GM12878 (cell line): ENCODE results near the gene MARS1. TPM values are rescaled to one million over a fixed set of nuclear protein-coding genes. Genes with fewer than 3 reads are reported as not detected.
A peak's percentile ranks its signal among the peaks of the same experiment; 100 is the strongest.

Experiments
- ATAC-seq: fragments of 200-7000 bp; cut with Tn5 transposase; 3 replicates; pipeline ENCODE4 v1.9.1; 2020; ENCODE audit warnings: mild to moderate bottlenecking, moderate library complexity
- BruUV-seq: library from RNA; stranded (reverse); fragments of 400-500 nt; replicated peaks from 2 replicates; lab custom pipeline; 2021; lab: Mats Ljungman, UMichigan
- CTCF ChIA-PET: fragments of 300-600 bp; sonication (Branson Sonifier 250); formaldehyde crosslinking; extraction: SDS; loops from one replicate; lab custom pipeline; 2021; ENCODE audit warnings: inconsistent platforms; lab: Yijun Ruan, JAX
- POLR2A ChIA-PET: fragments of 350-600 bp; formaldehyde crosslinking; extraction: SDS; loops from one replicate; lab custom pipeline; 2021; ENCODE audit warnings: inconsistent platforms; lab: Charles Lee
- RAD21 ChIA-PET: fragments of 300-600 bp; sonication (Branson Sonifier 250); formaldehyde crosslinking; loops from one replicate; lab custom pipeline; 2023; ENCODE audit warnings: antibody characterized with exemption; ENCODE audit not compliant: unreplicated experiment; lab: Charles Lee
- SMC1A ChIA-PET: fragments of 300-600 bp; sonication (Branson Sonifier 250); formaldehyde crosslinking; loops from one replicate; lab custom pipeline; 2023; ENCODE audit not compliant: unreplicated experiment, uncharacterized antibody; lab: Charles Lee
- DNase-seq: peaks from one replicate; pipeline ENCODE4 v3.0.0-alpha.2; 2011; ENCODE audit warnings: low read depth, low spot score
- FAIRE-seq: peaks from 3 replicates; lab custom pipeline; 2011; peaks lifted over from hg19 to GRCh38; lab: Jason Lieb, UNC
- H2AFZ ChIP-seq: 2 replicates; pipeline ENCODE4 v1.6.0; 2011; ENCODE audit warnings: low read depth, low read length, control low read depth; ENCODE audit not compliant: control insufficient read depth
- H3K27ac ChIP-seq: 2 replicates; pipeline ENCODE4 v1.5.1; 2011; ENCODE audit warnings: control low read depth; ENCODE audit not compliant: control insufficient read depth, insufficient read depth
- H3K27me3 ChIP-seq, 2 experiments: replicated peaks in 1 of 2; 2 replicates each; pipeline versions ENCODE4 v1.6.0 to v1.6.1; 2011; ENCODE audit warnings: low read length in 1 of 2; ENCODE audit not compliant: control insufficient read depth in 2 of 2, insufficient read depth in 2 of 2
- H3K36me3 ChIP-seq, 2 experiments: 2 replicates each; pipeline ENCODE4 v1.5.1; 2011; ENCODE audit warnings: low read length in 1 of 2; ENCODE audit not compliant: control insufficient read depth in 2 of 2, insufficient read depth in 2 of 2
- H3K4me1 ChIP-seq: 2 replicates; pipeline ENCODE4 v1.6.1; 2011; ENCODE audit warnings: mild to moderate bottlenecking, low read length, moderate library complexity, mixed read lengths; ENCODE audit not compliant: control insufficient read depth, insufficient read depth
- H3K4me2 ChIP-seq: 2 replicates; pipeline ENCODE4 v1.6.0; 2011; ENCODE audit warnings: control low read depth; ENCODE audit not compliant: control insufficient read depth, insufficient read depth
- H3K4me3 ChIP-seq: fragments of 200-600 bp; sonication (generic); 2 replicates; pipeline ENCODE4 v1.5.1; 2016
- H3K79me2 ChIP-seq: 2 replicates; pipeline ENCODE4 v1.6.0; 2011; ENCODE audit warnings: low read length; ENCODE audit not compliant: control insufficient read depth, insufficient read depth
- H3K9ac ChIP-seq: 2 replicates; pipeline ENCODE4 v1.8.0; 2011; ENCODE audit warnings: low read length, control low read depth, mixed read lengths; ENCODE audit not compliant: control insufficient read depth, insufficient read depth
- H3K9me3 ChIP-seq: replicated peaks from 3 replicates; pipeline ENCODE4 v1.5.1; 2011; ENCODE audit warnings: mild to moderate bottlenecking, low read length; ENCODE audit not compliant: control insufficient read depth, insufficient read depth
- H4K20me1 ChIP-seq: 2 replicates; pipeline ENCODE4 v1.6.0; 2011; ENCODE audit not compliant: control insufficient read depth, insufficient read depth
- E4F1 ChIP-seq: fragments of 450-650 bp; IDR thresholded peaks from 2 replicates; pipeline ENCODE4 v1.6.1; 2018; ENCODE audit warnings: borderline replicate concordance, mild to moderate bottlenecking; ENCODE audit not compliant: partially characterized antibody
- FOS ChIP-seq: IDR thresholded peaks from 3 replicates; pipeline ENCODE4 v1.6.1; 2011; ENCODE audit warnings: borderline replicate concordance; ENCODE audit not compliant: insufficient read length; ENCODE audit errors: extremely low read depth
- POLR2A ChIP-seq: IDR thresholded peaks from 2 replicates; pipeline ENCODE4 v1.6.1; 2011; ENCODE audit warnings: low read depth, mild to moderate bottlenecking, low read length
- POLR2AphosphoS2 ChIP-seq: IDR thresholded peaks from 2 replicates; pipeline ENCODE4 v1.6.1; 2011; ENCODE audit warnings: low read depth, mild to moderate bottlenecking, low read length, improper control_type of control experiment, moderate library complexity
- RBBP5 ChIP-seq: fragments of 200-600 bp; sonication (generic); conservative IDR thresholded peaks from 2 replicates; pipeline ENCODE4 v1.6.1; 2016
- RELA ChIP-seq: fragments of 450-650 bp; IDR thresholded peaks from 2 replicates; pipeline ENCODE4 v1.8.0; 2014; ENCODE audit warnings: borderline replicate concordance; ENCODE audit not compliant: partially characterized antibody
- SMAD1 ChIP-seq: fragments of 450-650 bp; IDR thresholded peaks from 2 replicates; pipeline ENCODE4 v1.6.1; 2018; ENCODE audit warnings: mild to moderate bottlenecking, low read depth; ENCODE audit not compliant: partially characterized antibody
- SPI1 ChIP-seq: IDR thresholded peaks from 2 replicates; pipeline ENCODE4 v1.6.1; 2011; ENCODE audit warnings: low read depth, mild to moderate bottlenecking, low read length, moderate library complexity, borderline replicate concordance; ENCODE audit not compliant: insufficient read depth
- TARDBP ChIP-seq: IDR thresholded peaks from 2 replicates; pipeline ENCODE4 v1.6.1; 2016; ENCODE audit warnings: borderline replicate concordance
- TCF3 ChIP-seq: IDR thresholded peaks from 2 replicates; pipeline ENCODE4 v1.6.1; 2012; ENCODE audit warnings: low read depth, mild to moderate bottlenecking, low read length, borderline replicate concordance; ENCODE audit not compliant: insufficient read depth
- ZBED1 ChIP-seq: IDR thresholded peaks from 2 replicates; pipeline ENCODE4 v1.6.1; 2016; ENCODE audit warnings: borderline replicate concordance
- ZNF24 ChIP-seq: fragments of 450-650 bp; IDR thresholded peaks from 2 replicates; pipeline ENCODE4 v1.6.1; 2017; ENCODE audit warnings: antibody characterized with exemption, mild to moderate bottlenecking
- ZNF384 ChIP-seq: IDR thresholded peaks from 2 replicates; pipeline ENCODE4 v1.6.1; 2012; ENCODE audit warnings: low read depth, mild to moderate bottlenecking, low read length, improper control_type of control experiment, borderline replicate concordance
- ZNF622 ChIP-seq: fragments of 450-650 bp; IDR thresholded peaks from 2 replicates; pipeline ENCODE4 v1.6.1; 2017; ENCODE audit warnings: mild to moderate bottlenecking, inconsistent platforms
- WGBS: methylation state at CpG from one replicate; pipeline ENCODE4 v1.1.6; 2016; ENCODE audit warnings: low lambda C conversion rate; ENCODE audit not compliant: insufficient replicate concordance, insufficient coverage; ENCODE audit errors: missing lambda C conversion rate; 5-methylcytosine and 5-hydroxymethylcytosine counted together
- in situ Hi-C: fragments of 300-500 bp; cut with MboI; formaldehyde crosslinking; loops from 9 replicates; pipeline ENCODE4 v1.14.3; 2018; ENCODE audit warnings: mixed read lengths
- intact Hi-C: fragments of 100-400 bp; cut with micrococcal nuclease; formaldehyde crosslinking; loops from one replicate; pipeline ENCODE4 v1.14.2; 2022; ENCODE audit not compliant: unreplicated experiment
- polyA plus RNA-seq, 11 experiments: library from polyadenylated mRNA; depleted of rRNA in 4 of 11; unstranded in 6 of 11; stranded (reverse) in 5 of 11; fragments of >200 nt; fragmentation: Nextera tagmentation in 4 of 11; fragmentation: Illumina TruSeq in 1 of 11; extraction: Ambion mirVana in 4 of 11; extraction: Trizol in 1 of 11; gene quantifications; 1 replicate in 1 of 11; 2 replicates in 10 of 11; pipeline versions ENCODE4 v1.2.1 to v1.2.3, GENCODE V29; 2011 to 2016; ENCODE audit warnings: inconsistent platforms in 2 of 11, missing spikeins in 2 of 11, low read depth in 1 of 11
- total RNA-seq, 4 experiments: library from RNA; depleted of rRNA in 3 of 4; stranded (reverse); fragments of >200 nt in 3 of 4; fragmentation: Illumina TruSeq in 1 of 4; extraction: Trizol in 1 of 4; gene quantifications; 2 replicates each; pipeline versions ENCODE4 v1.2.1 to v1.2.3, GENCODE V29; 2013 to 2021

MARS1 gene
- total and polyA plus RNA-seq, 10 of the 15 experiments (the other 5 are each of a cell fraction or from before 2014, with no cell fraction given): 72.3 to 270 (median 153) TPM

- Histone ChIP-seq H4K20me1 (peaks cover 4% of the 10 kb centered on the region; the same call in 1 of the 2 replicates), H2AFZ (no peak overlapping the region), H3K4me3 (no peak overlapping the region), H3K9ac (no peak overlapping the region), H3K79me2 (peaks cover 22% of the 10 kb centered on the region), H3K9me3 (no peaks in the 10 kb centered on the region), H3K36me3 (peaks cover 35 to 49% of the 10 kb centered on the region in 2 experiments), H3K4me2 (no peak overlapping the region), H3K27me3 (no peaks in the 10 kb centered on the region), H3K4me1 (no peaks in the 10 kb centered on the region; the same call in 1 of the 2 replicates), H3K27ac (no peak overlapping the region)
- FAIRE-seq: no peak
- 95% methylated on average over 9 of the region's 9 CpGs for WGBS
- ChIA-PET CTCF (interaction anchor here (1.3 to 1.5 kb wide), 3 partner anchors 10 to 38 kb away, joined by 3 to 4 read pairs (median 3); no protein-coding TSS in a partner anchor), RAD21 (no interaction called here), POLR2A (interaction anchor here (0.9 kb wide), 1 partner anchor 9 kb away, joined by 3 read pairs; no protein-coding TSS in a partner anchor), SMC1A (interaction anchor here (2.2 kb wide), 1 partner anchor 18 kb away, joined by 6 read pairs; no protein-coding TSS in a partner anchor)
- BruUV-seq: no TSS peak
- in situ Hi-C loops: no loop called here
- no peak for ATAC-seq
- intact Hi-C loops: no loop called here
- no peak for TF ChIP-seq POLR2AphosphoS2
- peak; percentile 66; the same call in 1 of the 2 replicates for TF ChIP-seq POLR2A
- no peak for DNase-seq
These were observed 27.0 kb downstream of the MARS1 start for GRCh38 chr12:57514720-57515407.

- ChIA-PET POLR2A (interaction anchor here (0.9 kb wide), 1 partner anchor 9 kb away, joined by 3 read pairs; no protein-coding TSS in a partner anchor), SMC1A (interaction anchor here (1.7 to 2.2 kb wide), 2 partner anchors 18 to 23 kb away, joined by 3 to 6 read pairs; no protein-coding TSS in a partner anchor), RAD21 (no interaction called here), CTCF (interaction anchor here (1.3 to 1.5 kb wide), 3 partner anchors 9 to 57 kb away, joined by 3 to 4 read pairs (median 4); no protein-coding TSS in a partner anchor)
- 39% methylated on average over 3 of the region's 3 CpGs for WGBS
- Histone ChIP-seq H3K79me2 (peaks cover 27% of the 10 kb centered on the region), H3K27ac (no peak overlapping the region), H3K9me3 (no peaks in the 10 kb centered on the region), H3K36me3 (peaks cover 33 to 49% of the 10 kb centered on the region in 2 experiments), H3K4me2 (no peak overlapping the region), H2AFZ (no peak overlapping the region), H4K20me1 (peaks cover 4% of the 10 kb centered on the region; the same call in 1 of the 2 replicates), H3K4me1 (no peaks in the 10 kb centered on the region; the same call in 1 of the 2 replicates), H3K27me3 (no peaks in the 10 kb centered on the region), H3K9ac (no peak overlapping the region), H3K4me3 (no peak overlapping the region)
- FAIRE-seq: no peak
- no peak for DNase-seq
- intact Hi-C loops (no loop called here), in situ Hi-C loops (no loop called here)
- ATAC-seq: no peak
- BruUV-seq: no TSS peak
- TF ChIP-seq ZBED1: no peak
- TF ChIP-seq E4F1: no peak
- TF ChIP-seq TARDBP: no peak
- TF ChIP-seq ZNF384: no peak
- TF ChIP-seq ZNF622: no peak
- no peak for TF ChIP-seq FOS
- TF ChIP-seq SMAD1: no peak
- no peak for TF ChIP-seq SPI1
- TF ChIP-seq RELA: no peak
- no peak for TF ChIP-seq RBBP5
- no peak for TF ChIP-seq TCF3
- TF ChIP-seq ZNF24: no peak
These were observed 27.6 kb downstream of the MARS1 start for GRCh38 chr12:57515408-57515933.
